Dendritic cell treated with granulocyte-macrophage colony-stimulating factor and Interleukin-4, amounts not matched to agents 40 ng/mL and 50 ng/mL, for 4 days (primary cell): ENCODE measurements around the gene KIF17.
"Not testable (repeated sequence)": the region's sequence is repeated elsewhere in the genome, so short reads cannot be mapped to it uniquely, and the experiment has no call there.

Experiments used
- H3K27ac Mint-ChIP-seq: one replicate; pipeline ENCODE4 v1.8.0; 2022; ENCODE audit warnings: mild to moderate bottlenecking, mixed read lengths
- H3K27me3 Mint-ChIP-seq: one replicate; pipeline ENCODE4 v1.8.0; 2022; ENCODE audit warnings: mild to moderate bottlenecking, mixed read lengths
- H3K36me3 Mint-ChIP-seq: one replicate; pipeline ENCODE4 v1.8.0; 2022; ENCODE audit warnings: low read depth, mixed read lengths
- H3K4me1 Mint-ChIP-seq: one replicate; pipeline ENCODE4 v1.8.0; 2022; ENCODE audit warnings: low read depth, mixed read lengths
- H3K4me3 Mint-ChIP-seq: one replicate; pipeline ENCODE4 v1.8.0; 2022; ENCODE audit warnings: mild to moderate bottlenecking, moderate library complexity, mixed read lengths
- H3K9me3 Mint-ChIP-seq: one replicate; pipeline ENCODE4 v1.8.0; 2022; ENCODE audit warnings: mixed read lengths
- intact Hi-C: fragments of 100-400 bp; cut with micrococcal nuclease; formaldehyde crosslinking; loops from one replicate; pipeline ENCODE4 v1.15.0; 2022

Gene KIF17

GRCh38 chr1:20723537-20724363, 5.9 kb upstream of the KIF17 start:
- no peak overlapping the region for H3K27ac Mint-ChIP-seq

GRCh38 chr1:20723159-20723536, 5.3 kb upstream of the KIF17 start:
- no peaks in the 10 kb centered on the region for H3K9me3 Mint-ChIP-seq
- intact Hi-C loops, result no loop called here
- H3K4me1 Mint-ChIP-seq, result no peaks in the 10 kb centered on the region
- H3K4me3 Mint-ChIP-seq, result no peak overlapping the region
- no peak overlapping the region for H3K27ac Mint-ChIP-seq
- H3K36me3 Mint-ChIP-seq, result no peaks in the 10 kb centered on the region
- peaks cover 36% of the 10 kb centered on the region for H3K27me3 Mint-ChIP-seq

More at GRCh38 chr1:20723537-20724363, 5.9 kb upstream of the KIF17 start:
- H3K4me3 Mint-ChIP-seq, result no peak overlapping the region
- H3K9me3 Mint-ChIP-seq, result no peaks in the 10 kb centered on the region
- H3K4me1 Mint-ChIP-seq, result no peaks in the 10 kb centered on the region
- intact Hi-C loops, result no loop called here
- H3K27me3 Mint-ChIP-seq, result peaks cover 36% of the 10 kb centered on the region
- H3K36me3 Mint-ChIP-seq, result no peaks in the 10 kb centered on the region

GRCh38 chr1:20721117-20722061, 3.6 kb upstream of the KIF17 start:
- no peak overlapping the region for H3K4me3 Mint-ChIP-seq
- H3K9me3 Mint-ChIP-seq, result no peaks in the 10 kb centered on the region
- no peaks in the 10 kb centered on the region for H3K36me3 Mint-ChIP-seq
- intact Hi-C loops, result no loop called here
- H3K27ac Mint-ChIP-seq, result no peak overlapping the region
- H3K27me3 Mint-ChIP-seq, result peaks cover 42% of the 10 kb centered on the region
- H3K4me1 Mint-ChIP-seq, result no peaks in the 10 kb centered on the region

GRCh38 chr1:20720631-20721091, 2.9 kb upstream of the KIF17 start:
- peaks cover 49% of the 10 kb centered on the region for H3K27me3 Mint-ChIP-seq
- no peak overlapping the region for H3K4me3 Mint-ChIP-seq
- no peak overlapping the region for H3K27ac Mint-ChIP-seq
- intact Hi-C loops, result no loop called here
- H3K36me3 Mint-ChIP-seq, result no peaks in the 10 kb centered on the region
- H3K9me3 Mint-ChIP-seq, result no peaks in the 10 kb centered on the region
- no peaks in the 10 kb centered on the region for H3K4me1 Mint-ChIP-seq

GRCh38 chr1:20719871-20720620, 2.2 kb upstream of the KIF17 start:
- no peak overlapping the region for H3K27ac Mint-ChIP-seq
- H3K4me1 Mint-ChIP-seq, result no peaks in the 10 kb centered on the region
- H3K4me3 Mint-ChIP-seq, result no peak overlapping the region
- intact Hi-C loops, result no loop called here
- H3K27me3 Mint-ChIP-seq, result peaks cover 54% of the 10 kb centered on the region
- no peaks in the 10 kb centered on the region for H3K9me3 Mint-ChIP-seq
- no peaks in the 10 kb centered on the region for H3K36me3 Mint-ChIP-seq

- no peaks in the 10 kb centered on the region for H3K9me3 Mint-ChIP-seq
- H3K27me3 Mint-ChIP-seq, result peaks cover 52% of the 10 kb centered on the region
- intact Hi-C loops, result no loop called here
- no peak overlapping the region for H3K4me3 Mint-ChIP-seq
- H3K4me1 Mint-ChIP-seq, result no peaks in the 10 kb centered on the region
- no peak overlapping the region for H3K27ac Mint-ChIP-seq
- H3K36me3 Mint-ChIP-seq, result no peaks in the 10 kb centered on the region
Observed at GRCh38 chr1:20719261-20719660, 1.5 kb upstream of the KIF17 start.

- H3K27me3 Mint-ChIP-seq, result peaks cover 52% of the 10 kb centered on the region
- H3K27ac Mint-ChIP-seq, H3K4me1 Mint-ChIP-seq, H3K36me3 Mint-ChIP-seq, intact Hi-C loops, H3K9me3 Mint-ChIP-seq: not testable (repeated sequence)
- peak overlapping the region; percentile 63 for H3K4me3 Mint-ChIP-seq
Observed at GRCh38 chr1:20718343-20718882, 606 bp upstream of the KIF17 start.

- no peaks in the 10 kb centered on the region for H3K36me3 Mint-ChIP-seq
- no peaks in the 10 kb centered on the region for H3K9me3 Mint-ChIP-seq
- H3K4me3 Mint-ChIP-seq, result peak overlapping the region; percentile 11
- no peaks in the 10 kb centered on the region for H3K4me1 Mint-ChIP-seq
- peaks cover 50% of the 10 kb centered on the region for H3K27me3 Mint-ChIP-seq
- H3K27ac Mint-ChIP-seq, result no peak overlapping the region
- intact Hi-C loops, result no loop called here
Observed at GRCh38 chr1:20716232-20716631, 1.6 kb downstream of the KIF17 start.

GRCh38 chr1:20715406-20715805, 2.4 kb downstream of the KIF17 start:
- H3K9me3 Mint-ChIP-seq, result no peaks in the 10 kb centered on the region
- intact Hi-C loops, result no loop called here
- no peaks in the 10 kb centered on the region for H3K36me3 Mint-ChIP-seq
- H3K27me3 Mint-ChIP-seq, result peaks cover 48% of the 10 kb centered on the region
- no peak overlapping the region for H3K27ac Mint-ChIP-seq
- H3K4me1 Mint-ChIP-seq, result no peaks in the 10 kb centered on the region
- H3K4me3 Mint-ChIP-seq, result no peak overlapping the region

GRCh38 chr1:20713440-20713839, 4.4 kb downstream of the KIF17 start:
- H3K9me3 Mint-ChIP-seq, result no peaks in the 10 kb centered on the region
- intact Hi-C loops, result no loop called here
- H3K4me1 Mint-ChIP-seq, result no peaks in the 10 kb centered on the region
- no peak overlapping the region for H3K27ac Mint-ChIP-seq
- peaks cover 32% of the 10 kb centered on the region for H3K27me3 Mint-ChIP-seq
- no peaks in the 10 kb centered on the region for H3K36me3 Mint-ChIP-seq
- no peak overlapping the region for H3K4me3 Mint-ChIP-seq

- Mint-ChIP-seq H3K9me3 (no peaks in the 10 kb centered on the region), H3K4me1 (no peaks in the 10 kb centered on the region), H3K27me3 (peaks cover 27% of the 10 kb centered on the region), H3K36me3 (no peaks in the 10 kb centered on the region), H3K4me3 (no peak overlapping the region), H3K27ac (no peak overlapping the region)
- intact Hi-C loops, result no loop called here
Observed at GRCh38 chr1:20712215-20712577, 5.6 kb downstream of the KIF17 start.

- no peaks in the 10 kb centered on the region for H3K4me1 Mint-ChIP-seq
- H3K36me3 Mint-ChIP-seq, result no peaks in the 10 kb centered on the region
- no peak overlapping the region for H3K4me3 Mint-ChIP-seq
- intact Hi-C loops, result no loop called here
- H3K27me3 Mint-ChIP-seq, result peaks cover 23% of the 10 kb centered on the region
- no peak overlapping the region for H3K27ac Mint-ChIP-seq
- no peaks in the 10 kb centered on the region for H3K9me3 Mint-ChIP-seq
Observed at GRCh38 chr1:20711285-20712214, 6.3 kb downstream of the KIF17 start.
